Measurements from ENCODE around the gene SENP6.

DNA sequence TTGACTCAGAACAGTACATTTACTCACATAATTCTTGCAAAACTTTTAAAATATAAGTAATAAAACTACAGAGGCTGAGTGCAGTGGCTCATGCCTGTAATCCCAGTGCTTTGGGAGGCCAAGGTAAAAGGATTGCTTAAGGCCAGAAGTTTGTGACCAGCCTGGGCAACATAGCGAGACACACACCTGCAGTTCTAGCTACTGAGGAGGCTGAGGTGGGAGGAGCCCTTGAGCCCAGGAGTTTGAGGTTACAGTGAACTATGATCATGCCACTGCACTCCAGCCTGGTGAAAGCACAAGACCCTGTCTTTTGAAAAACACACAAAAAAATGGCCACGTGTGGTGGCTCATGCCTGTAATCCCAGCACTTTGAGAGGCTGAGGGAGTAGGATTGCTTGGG lies 125.5 kb downstream of the SENP6 start:
- TF ChIP-seq CTCF (conservative IDR thresholded peaks at IDR 0.05; ENCODE audit: low read length) (no peak), EZH2phosphoT487 (IDR thresholded peaks at IDR 0.05; ENCODE audit: borderline replicate concordance) (no peak)

All from Loucy (cell line).